Measurements from ENCODE around the gene USP34. TPM values are rescaled to one million over a fixed set of nuclear protein-coding genes. Genes with fewer than 3 reads are reported as not detected.

USP34 gene
- total and polyA plus RNA-seq, 9 of the 15 experiments (the other 6 are each of a cell fraction or from before 2014, with no cell fraction given): 19.8 to 108 (median 67.8) TPM

GRCh38 chr2:61470965-61471904 is at the start of gene USP34 (continued):
- no peak for TF ChIP-seq CTCFL (IDR thresholded peaks at IDR 0.05; ENCODE audit: borderline replicate concordance, insufficient read depth, low read depth, low read length, poor library complexity, severe bottlenecking)
- peak; percentile 75 for TF ChIP-seq TAF7 (tag; IDR thresholded peaks at IDR 0.05)
- no peak for TF ChIP-seq ZNF23 (CRISPR knock-in tag; IDR thresholded peaks at IDR 0.05)
- TF ChIP-seq SIRT6 (IDR thresholded peaks at IDR 0.05; ENCODE audit: low read depth, low read length): no peak
- no peak for TF ChIP-seq CTBP1 (IDR thresholded peaks at IDR 0.05; ENCODE audit: borderline replicate concordance)
- 0 out of 2 replicates have a peak, but pooled peaks have one; percentile 37 for TF ChIP-seq SMARCC2 (IDR thresholded peaks at IDR 0.05; ENCODE audit: low read depth)
- TF ChIP-seq CTCF (IDR thresholded peaks at IDR 0.05 in 2 of 3, conservative IDR thresholded peaks at IDR 0.05 in 1 of 3; ENCODE audit: insufficient read depth in 2 of 3, low read depth in 1 of 3, low read length in 3 of 3): no peak
- TF ChIP-seq TAF1 (IDR thresholded peaks at IDR 0.05; ENCODE audit: control insufficient read depth, extremely low read depth, insufficient read depth, low read length, severe bottlenecking): peak; percentile 91
- TF ChIP-seq ZNF212 (CRISPR knock-in tag; IDR thresholded peaks at IDR 0.05): no peak
- peak; percentile 57 for TF ChIP-seq ARID4B (CRISPR knock-in tag; IDR thresholded peaks at IDR 0.05)
- TF ChIP-seq JUNB (CRISPR knock-in tag; conservative IDR thresholded peaks at IDR 0.05): no peak
- no peak for TF ChIP-seq TCF15 (CRISPR knock-in tag; IDR thresholded peaks at IDR 0.05)
- no peak for TF ChIP-seq PHTF2 (CRISPR knock-in tag; IDR thresholded peaks at IDR 0.05)
- peak; percentile 79 for TF ChIP-seq KDM5B (IDR thresholded peaks at IDR 0.05; ENCODE audit: insufficient replicate concordance, low read depth, low read length)
- no peak for TF ChIP-seq FOXM1 (IDR thresholded peaks at IDR 0.05; ENCODE audit: low read depth)
- no peak for TF ChIP-seq FOXM1 (CRISPR knock-in tag; IDR thresholded peaks at IDR 0.05; ENCODE audit: low read depth)
- TF ChIP-seq DIDO1 (tag; IDR thresholded peaks at IDR 0.05; ENCODE audit: low read depth): no peak
- TF ChIP-seq HDAC2 (IDR thresholded peaks at IDR 0.05): no peak

All from K562 (cell line).